Raji (cell line): ENCODE measurements around the gene SVBP.

Experiments
- POLR2A ChIP-seq: IDR thresholded peaks from 2 replicates; pipeline ENCODE4 v1.6.1; 2011; ENCODE audit warnings: low read depth, low read length, control low read depth; ENCODE audit not compliant: insufficient read depth

Gene SVBP

GRCh38 chr1:42820813-42821212, 3.6 kb upstream of the SVBP start:
- no peak for TF ChIP-seq POLR2A

- TF ChIP-seq POLR2A: no peak
Measured at GRCh38 chr1:42817976-42818375, 779 bp upstream of the SVBP start.

GRCh38 chr1:42817440-42817767, 207 bp upstream of the SVBP start:
- no peak for TF ChIP-seq POLR2A

- no peak for TF ChIP-seq POLR2A
Measured at GRCh38 chr1:42815941-42816584, 1.1 kb downstream of the SVBP start.

- no peak for TF ChIP-seq POLR2A
Measured at GRCh38 chr1:42807056-42807668, 10.0 kb downstream of the SVBP start.

GRCh38 chr1:42806593-42806992, 10.6 kb downstream of the SVBP start:
- no peak for TF ChIP-seq POLR2A

GRCh38 chr1:42806171-42806570, 11.0 kb downstream of the SVBP start:
- no peak for TF ChIP-seq POLR2A

- TF ChIP-seq POLR2A: no peak
Measured at GRCh38 chr1:42801832-42802473, 15.2 kb downstream of the SVBP start.

- no peak for TF ChIP-seq POLR2A
Measured at GRCh38 chr1:42797979-42798378, 19.2 kb downstream of the SVBP start.

GRCh38 chr1:42797414-42797813, 19.8 kb downstream of the SVBP start:
- no peak for TF ChIP-seq POLR2A

GRCh38 chr1:42793824-42794223, 23.4 kb downstream of the SVBP start:
- no peak for TF ChIP-seq POLR2A

- no peak for TF ChIP-seq POLR2A
Measured at GRCh38 chr1:42788021-42788420, 29.2 kb downstream of the SVBP start.

- TF ChIP-seq POLR2A: no peak
Measured at GRCh38 chr1:42786097-42786496, 31.1 kb downstream of the SVBP start.

- TF ChIP-seq POLR2A: no peak
Measured at GRCh38 chr1:42784946-42785693, 32.1 kb downstream of the SVBP start, which contains the start of gene TMEM269. Gene TMEM269 (plus strand): TSS chr1:42784991. CDS start chr1:42789894, 4,903 bp downstream.

GRCh38 chr1:42784547-42784945, 32.7 kb downstream of the SVBP start:
- TF ChIP-seq POLR2A: no peak

- TF ChIP-seq POLR2A: no peak
Measured at GRCh38 chr1:42783092-42783491, 34.1 kb downstream of the SVBP start.
